Activated T-cell treated with anti-CD3 and anti-CD28 coated beads, Interleukin-2, amount 50 U/mL, for 72 hours (primary cell): ENCODE data around the gene ROPN1L. TPM values are rescaled to one million over a fixed set of nuclear protein-coding genes. Genes with fewer than 3 reads are reported as not detected.
A peak's percentile ranks its signal among the peaks of the same experiment; 100 is the strongest.

Experiments
- ATAC-seq, 2 donors: fragments of 150-1000 bp; cut with Tn5 transposase; replicated peaks in 1 of 2; 2 replicates each; pipeline ENCODE4 v1.10.0; 2021; ENCODE audit warnings: moderate library complexity in 2 of 2, mild to moderate bottlenecking in 1 of 2
- DNase-seq, 2 donors: peaks; one replicate each; pipeline ENCODE4 v3.0.0; 2021 to 2022; ENCODE audit warnings: mixed read lengths in 1 of 2
- H3K27ac Mint-ChIP-seq: one replicate; pipeline ENCODE4 v1.8.0; 2022; ENCODE audit warnings: mild to moderate bottlenecking, moderate library complexity, mixed read lengths
- H3K27me3 Mint-ChIP-seq: one replicate; pipeline ENCODE4 v1.8.0; 2022; ENCODE audit warnings: low read depth, mixed read lengths
- H3K36me3 Mint-ChIP-seq, 2 donors: one replicate each; pipeline ENCODE4 v1.8.0; 2022; ENCODE audit warnings: mixed read lengths in 2 of 2, mild to moderate bottlenecking in 1 of 2; ENCODE audit not compliant: insufficient read depth in 2 of 2
- H3K4me1 Mint-ChIP-seq: one replicate; pipeline ENCODE4 v1.8.0; 2022; ENCODE audit warnings: low read depth, mixed read lengths
- H3K4me3 Mint-ChIP-seq, 2 donors: one replicate each; pipeline ENCODE4 v1.8.0; 2022; ENCODE audit warnings: mild to moderate bottlenecking in 2 of 2, mixed read lengths in 2 of 2, moderate library complexity in 2 of 2
- H3K9me3 Mint-ChIP-seq, 2 donors: one replicate each; pipeline ENCODE4 v1.8.0; 2022; ENCODE audit warnings: mixed read lengths in 2 of 2
- total RNA-seq, 2 donors: library from RNA; stranded (reverse); gene quantifications; one replicate each; pipeline ENCODE4 v1.2.3, GENCODE V29; 2022

ROPN1L gene
- total RNA-seq, 2 donors from 2014 or later: 0.26 to 0.58 TPM

- H3K4me1 Mint-ChIP-seq: peaks cover 10% of the 10 kb centered on the region
- ATAC-seq (no peak), DNase-seq (no peak)
- no peaks in the 10 kb centered on the region for H3K27me3 Mint-ChIP-seq
- H3K4me3 Mint-ChIP-seq: no peak overlapping the region
- H3K9me3 Mint-ChIP-seq: no peaks in the 10 kb centered on the region
- no peak overlapping the region for H3K27ac Mint-ChIP-seq
- no peaks in the 10 kb centered on the region for H3K36me3 Mint-ChIP-seq
Measured at GRCh38 chr5:10466446-10467073, 24.9 kb downstream of the ROPN1L start.

GRCh38 chr5:10467281-10468198, 25.9 kb downstream of the ROPN1L start:
- Mint-ChIP-seq H3K36me3 (no peaks in the 10 kb centered on the region), H3K4me1 (peaks cover 10% of the 10 kb centered on the region)

GRCh38 chr5:10468256-10468655, 26.6 kb downstream of the ROPN1L start:
- DNase-seq (no peak), ATAC-seq (no peak)
- peaks cover 10% of the 10 kb centered on the region for H3K4me1 Mint-ChIP-seq
- no peak overlapping the region for H3K4me3 Mint-ChIP-seq
- H3K27ac Mint-ChIP-seq: no peak overlapping the region
- H3K27me3 Mint-ChIP-seq: no peaks in the 10 kb centered on the region
- no peaks in the 10 kb centered on the region for H3K36me3 Mint-ChIP-seq
- H3K9me3 Mint-ChIP-seq: no peaks in the 10 kb centered on the region

More at GRCh38 chr5:10467281-10468198, 25.9 kb downstream of the ROPN1L start:
- DNase-seq: no peak
- Mint-ChIP-seq H3K4me3 (no peak overlapping the region), H3K27me3 (no peaks in the 10 kb centered on the region), H3K9me3 (no peaks in the 10 kb centered on the region), H3K27ac (no peak overlapping the region)
- ATAC-seq: no peak

- Mint-ChIP-seq H3K9me3 (no peaks in the 10 kb centered on the region), H3K27ac (no peak overlapping the region), H3K4me1 (peaks cover 10% of the 10 kb centered on the region), H3K27me3 (no peaks in the 10 kb centered on the region), H3K4me3 (no peak overlapping the region), H3K36me3 (peaks cover 0 to under 1% of the 10 kb centered on the region in 2 donors)
- DNase-seq (no peak), ATAC-seq (no peak)
Measured at GRCh38 chr5:10469253-10470050, 27.8 kb downstream of the ROPN1L start.

- DNase-seq: no peak
- H3K9me3 Mint-ChIP-seq: no peaks in the 10 kb centered on the region
- H3K27ac Mint-ChIP-seq: no peak overlapping the region
- peaks cover 10% of the 10 kb centered on the region for H3K4me1 Mint-ChIP-seq
- no peak for ATAC-seq
- H3K27me3 Mint-ChIP-seq: no peaks in the 10 kb centered on the region
- peaks cover 0 to 3% of the 10 kb centered on the region in 2 donors for H3K36me3 Mint-ChIP-seq
- no peak overlapping the region for H3K4me3 Mint-ChIP-seq
Measured at GRCh38 chr5:10470669-10471068, 29.0 kb downstream of the ROPN1L start.

GRCh38 chr5:10471677-10472076, 30.0 kb downstream of the ROPN1L start:
- Mint-ChIP-seq H3K27me3 (no peaks in the 10 kb centered on the region), H3K4me3 (no peak overlapping the region), H3K36me3 (peaks cover 0 to 3% of the 10 kb centered on the region in 2 donors), H3K27ac (no peak overlapping the region), H3K4me1 (peaks cover 10% of the 10 kb centered on the region), H3K9me3 (no peaks in the 10 kb centered on the region)
- ATAC-seq (no peak), DNase-seq (no peak)

- no peaks in the 10 kb centered on the region for H3K9me3 Mint-ChIP-seq
- peaks cover 0 to 3% of the 10 kb centered on the region in 2 donors for H3K36me3 Mint-ChIP-seq
- DNase-seq (no peak), ATAC-seq (no peak)
- H3K27ac Mint-ChIP-seq: no peak overlapping the region
- H3K27me3 Mint-ChIP-seq: no peaks in the 10 kb centered on the region
- no peaks in the 10 kb centered on the region for H3K4me1 Mint-ChIP-seq
- no peak overlapping the region for H3K4me3 Mint-ChIP-seq
Measured at GRCh38 chr5:10474521-10475075, 32.9 kb downstream of the ROPN1L start.

- Mint-ChIP-seq H3K4me3 (no peak overlapping the region), H3K36me3 (peaks cover 0 to 3% of the 10 kb centered on the region in 2 donors), H3K9me3 (no peaks in the 10 kb centered on the region), H3K27me3 (no peaks in the 10 kb centered on the region), H3K4me1 (no peaks in the 10 kb centered on the region), H3K27ac (no peak overlapping the region)
- DNase-seq (no peak), ATAC-seq (no peak)
Measured at GRCh38 chr5:10475931-10476676, 34.4 kb downstream of the ROPN1L start.

GRCh38 chr5:10476878-10477277, 35.2 kb downstream of the ROPN1L start:
- no peak for DNase-seq
- Mint-ChIP-seq H3K27ac (no peak overlapping the region), H3K36me3 (peaks cover 0 to 3% of the 10 kb centered on the region in 2 donors), H3K27me3 (no peaks in the 10 kb centered on the region), H3K9me3 (no peaks in the 10 kb centered on the region), H3K4me3 (no peak overlapping the region), H3K4me1 (no peaks in the 10 kb centered on the region)
- ATAC-seq: no peak

GRCh38 chr5:10477943-10478342, 36.3 kb downstream of the ROPN1L start:
- no peaks in the 10 kb centered on the region for H3K9me3 Mint-ChIP-seq
- ATAC-seq (no peak), DNase-seq (no peak)
- H3K4me1 Mint-ChIP-seq: no peaks in the 10 kb centered on the region
- no peak overlapping the region for H3K27ac Mint-ChIP-seq
- no peak overlapping the region for H3K4me3 Mint-ChIP-seq
- no peaks in the 10 kb centered on the region for H3K27me3 Mint-ChIP-seq
- H3K36me3 Mint-ChIP-seq: peaks cover 0 to 3% of the 10 kb centered on the region in 2 donors

GRCh38 chr5:10478436-10478835, 36.8 kb downstream of the ROPN1L start:
- no peak for DNase-seq
- H3K9me3 Mint-ChIP-seq: no peaks in the 10 kb centered on the region
- peak overlapping the region; percentile 4 for H3K27ac Mint-ChIP-seq
- H3K4me3 Mint-ChIP-seq: no peak overlapping the region
- H3K4me1 Mint-ChIP-seq: no peaks in the 10 kb centered on the region
- no peaks in the 10 kb centered on the region for H3K27me3 Mint-ChIP-seq
- ATAC-seq: no peak
- H3K36me3 Mint-ChIP-seq: peaks cover 0 to 3% of the 10 kb centered on the region in 2 donors

- Mint-ChIP-seq H3K27ac (no peak overlapping the region), H3K4me3 (no peak overlapping the region), H3K9me3 (no peaks in the 10 kb centered on the region), H3K4me1 (no peaks in the 10 kb centered on the region), H3K36me3 (peaks cover 0 to 3% of the 10 kb centered on the region in 2 donors), H3K27me3 (no peaks in the 10 kb centered on the region)
- DNase-seq (no peak), ATAC-seq (no peak)
Measured at GRCh38 chr5:10479154-10479721, 37.6 kb downstream of the ROPN1L start.
